GM23338 (cell line): ENCODE results near the gene RAMAC. TPM values are rescaled to one million over a fixed set of nuclear protein-coding genes. Genes with fewer than 3 reads are reported as not detected.

ENCODE experiments used
- ATAC-seq: fragments of 200-7000 bp; cut with Tn5 transposase; 3 replicates; pipeline ENCODE4 v1.9.1; 2020
- DNase-seq: peaks from one replicate; pipeline ENCODE4 v3.0.0-alpha.2; 2015; ENCODE audit warnings: low spot score
- H2AFZ ChIP-seq: fragments of 200-600 bp; sonication (generic); 2 replicates; pipeline ENCODE4 v1.8.0; 2016; ENCODE audit warnings: antibody characterized with exemption, mild to moderate bottlenecking, moderate library complexity
- H3F3A ChIP-seq: fragments of 200-600 bp; sonication (generic); replicated peaks from 2 replicates; pipeline ENCODE4 v1.8.0; 2017; ENCODE audit warnings: antibody characterized with exemption, mixed run types, low read depth
- H3K27ac ChIP-seq: fragments of 200-600 bp; sonication (generic); 2 replicates; pipeline ENCODE4 v1.6.1; 2016; ENCODE audit warnings: low read depth
- H3K27me3 ChIP-seq: fragments of 200-600 bp; sonication (generic); 2 replicates; pipeline ENCODE4 v1.8.0; 2016; ENCODE audit warnings: mild to moderate bottlenecking, mixed run types, moderate library complexity; ENCODE audit not compliant: insufficient read depth
- H3K36me3 ChIP-seq: fragments of 200-600 bp; sonication (generic); 2 replicates; pipeline ENCODE4 v1.8.0; 2016; ENCODE audit warnings: mild to moderate bottlenecking; ENCODE audit not compliant: insufficient read depth
- H3K4me1 ChIP-seq: fragments of 200-600 bp; sonication (generic); 2 replicates; pipeline ENCODE4 v1.8.0; 2016; ENCODE audit warnings: mild to moderate bottlenecking, moderate library complexity; ENCODE audit not compliant: insufficient read depth
- H3K4me2 ChIP-seq: fragments of 200-600 bp; sonication (generic); 2 replicates; pipeline ENCODE4 v1.7.1; 2017; ENCODE audit warnings: mixed run types
- H3K4me3 ChIP-seq: fragments of 200-600 bp; sonication (generic); 2 replicates; pipeline ENCODE4 v1.6.1; 2016; ENCODE audit warnings: mixed run types
- H3K79me2 ChIP-seq: fragments of 200-600 bp; sonication (generic); replicated peaks from 2 replicates; pipeline ENCODE4 v1.8.0; 2017; ENCODE audit warnings: mild to moderate bottlenecking; ENCODE audit not compliant: insufficient read depth
- H3K9me2 ChIP-seq: fragments of 200-600 bp; sonication (generic); 2 replicates; pipeline ENCODE4 v1.8.0; 2017; ENCODE audit not compliant: insufficient read depth
- H4K20me1 ChIP-seq: fragments of 200-600 bp; sonication (generic); replicated peaks from 2 replicates; pipeline ENCODE4 v1.8.0; 2017; ENCODE audit warnings: mild to moderate bottlenecking; ENCODE audit not compliant: insufficient read depth
- H3K27ac Mint-ChIP-seq: 2 replicates; pipeline ENCODE4 v1.8.0; 2020; ENCODE audit warnings: inconsistent platforms, mild to moderate bottlenecking, moderate library complexity, mixed read lengths
- H3K27me3 Mint-ChIP-seq: 3 replicates; pipeline ENCODE4 v1.8.0; 2022; ENCODE audit warnings: low read depth, mild to moderate bottlenecking, moderate library complexity, mixed read lengths, inconsistent platforms; ENCODE audit not compliant: insufficient read depth, poor library complexity
- H3K36me3 Mint-ChIP-seq: 3 replicates; pipeline ENCODE4 v1.8.0; 2021; ENCODE audit warnings: low read depth, mild to moderate bottlenecking, inconsistent platforms, moderate library complexity, mixed read lengths
- H3K4me1 Mint-ChIP-seq: 3 replicates; pipeline ENCODE4 v1.8.0; 2020; ENCODE audit warnings: mild to moderate bottlenecking, inconsistent platforms, mixed read lengths
- H3K4me3 Mint-ChIP-seq: 3 replicates; pipeline ENCODE4 v1.8.0; 2021; ENCODE audit warnings: moderate library complexity, mild to moderate bottlenecking, inconsistent platforms, mixed read lengths
- H3K9me3 Mint-ChIP-seq: 3 replicates; pipeline ENCODE4 v1.8.0; 2020; ENCODE audit warnings: moderate library complexity, mild to moderate bottlenecking, inconsistent platforms, mixed read lengths
- CTCF ChIP-seq, 2 experiments: fragments of 200-600 bp in 1 of 2; sonication (generic) in 1 of 2; conservative IDR thresholded peaks; 2 replicates each; pipeline versions ENCODE4 v1.5.1 to v1.6.1; 2016 to 2017; ENCODE audit warnings: antibody characterized with exemption in 2 of 2, low read depth in 2 of 2, mild to moderate bottlenecking in 2 of 2, moderate library complexity in 1 of 2
- EZH2 ChIP-seq: fragments of 200-600 bp; sonication (generic); IDR thresholded peaks from one replicate; pipeline ENCODE4 v1.8.0; 2017; ENCODE audit warnings: antibody characterized with exemption, mild to moderate bottlenecking, low read depth; ENCODE audit not compliant: unreplicated experiment
- JUNB ChIP-seq: IDR thresholded peaks from one replicate; pipeline ENCODE4 v1.6.1; 2016; ENCODE audit warnings: antibody characterized with exemption; ENCODE audit not compliant: unreplicated experiment
- NANOG ChIP-seq: IDR thresholded peaks from 2 replicates; pipeline ENCODE4 v1.6.1; 2016; ENCODE audit warnings: antibody characterized with exemption, borderline replicate concordance
- POLR2AphosphoS5 ChIP-seq: IDR thresholded peaks from 2 replicates; pipeline ENCODE4 v1.6.1; 2016; ENCODE audit warnings: antibody characterized with exemption, low read depth
- REST ChIP-seq: IDR thresholded peaks from one replicate; pipeline ENCODE4 v1.6.1; 2018; ENCODE audit warnings: antibody characterized with exemption; ENCODE audit not compliant: unreplicated experiment
- STAT1 ChIP-seq: IDR thresholded peaks from one replicate; pipeline ENCODE4 v1.6.1; 2016; ENCODE audit warnings: antibody characterized with exemption; ENCODE audit not compliant: unreplicated experiment
- ZNF114 ChIP-seq: fragments of 250-450 bp; sonication (Bioruptor Pico); IDR thresholded peaks from 2 replicates; pipeline ENCODE4 v1.5.0; 2020; ENCODE audit warnings: mild to moderate bottlenecking, moderate library complexity
- ZNF331 ChIP-seq: fragments of 250-450 bp; sonication (Bioruptor Pico); IDR thresholded peaks from 2 replicates; pipeline ENCODE4 v1.5.0; 2020; ENCODE audit warnings: low read depth, mild to moderate bottlenecking, moderate library complexity
- polyA plus RNA-seq: library from polyadenylated mRNA; unstranded; fragments of >200 nt; fragmentation: Nextera tagmentation; extraction: Ambion mirVana; gene quantifications from 2 replicates; pipeline ENCODE4 v1.2.1, GENCODE V29; 2016
- total RNA-seq: library from RNA; depleted of rRNA; stranded (reverse); fragments of >200 nt; shearing (Covaris generic); gene quantifications from 2 replicates; pipeline ENCODE4 v1.2.3, GENCODE V29; 2014
- TF ChIP-seq, protein P1 (sequence below): IDR thresholded peaks from 2 replicates; pipeline ENCODE4 v1.6.1; 2016; ENCODE audit warnings: antibody characterized with exemption

RAMAC gene
- total and polyA plus RNA-seq, 2 experiments from 2014 or later, result 27.4 to 58.6 TPM

GRCh38 chr15:82980981-82981380 is 5.0 kb upstream of the RAMAC start:
- H3K4me2 ChIP-seq, result no peak overlapping the region
- H3K9me2 ChIP-seq, result peaks cover 8% of the 10 kb centered on the region
- Mint-ChIP-seq H3K27me3 (peaks cover 8% of the 10 kb centered on the region), H3K36me3 (peaks cover 6% of the 10 kb centered on the region; the same call in 1 of the 3 replicates), H3K27ac (no peak overlapping the region), H3K4me1 (peaks cover 7% of the 10 kb centered on the region; the same call in 2 of the 3 replicates), H3K4me3 (no peak overlapping the region), H3K9me3 (peaks cover 9% of the 10 kb centered on the region; the same call in 1 of the 3 replicates)
- no peaks in the 10 kb centered on the region; the same call in 1 of the 2 replicates for H3K36me3 ChIP-seq
- 0 out of 2 replicates have a peak, but pooled peaks cover 3% of the 10 kb centered on the region for H4K20me1 ChIP-seq
- DNase-seq (no peak), ATAC-seq (no peak)
- H3F3A ChIP-seq, result no peaks in the 10 kb centered on the region
- no peak overlapping the region for H2AFZ ChIP-seq
- H3K27me3 ChIP-seq, result peaks cover 11% of the 10 kb centered on the region
- no peak overlapping the region for H3K27ac ChIP-seq
- no peak overlapping the region for H3K4me3 ChIP-seq
- no peak for TF ChIP-seq REST
- H3K79me2 ChIP-seq, result no peaks in the 10 kb centered on the region
- H3K4me1 ChIP-seq, result no peaks in the 10 kb centered on the region

- Histone ChIP-seq H3K4me2 (peak overlapping the region; percentile 98), H3K79me2 (peaks cover 21% of the 10 kb centered on the region), H3K4me1 (0 out of 2 replicates have a peak, but pooled peaks cover 7% of the 10 kb centered on the region), H3K27me3 (peaks cover 11% of the 10 kb centered on the region), H3K4me3 (peak overlapping the region; percentile 94), H4K20me1 (0 out of 2 replicates have a peak, but pooled peaks cover 11% of the 10 kb centered on the region), H3K27ac (no peak overlapping the region), H2AFZ (peak overlapping the region; percentile 94), H3F3A (no peaks in the 10 kb centered on the region), H3K9me2 (peaks cover 8% of the 10 kb centered on the region), H3K36me3 (peaks cover 10% of the 10 kb centered on the region)
- peak; percentile 49 for ATAC-seq
- Mint-ChIP-seq H3K4me1 (peaks cover 15% of the 10 kb centered on the region), H3K27ac (no peak overlapping the region), H3K27me3 (peaks cover 14% of the 10 kb centered on the region), H3K4me3 (peak overlapping the region; percentile 99), H3K9me3 (peaks cover 9% of the 10 kb centered on the region; the same call in 1 of the 3 replicates), H3K36me3 (peaks cover 36% of the 10 kb centered on the region)
- DNase-seq, result no peak
- TF ChIP-seq REST (no peak), ZNF114 (CRISPR knock-in tag) (no peak), EZH2 (no peak), NANOG (no peak), ZNF331 (CRISPR knock-in tag) (no peak), JUNB (no peak), STAT1 (no peak), POLR2AphosphoS5 (no peak), CTCF (conservative IDR thresholded peaks at IDR 0.05; ENCODE audit: low read depth in 2 of 2) (no peak)
- TF ChIP-seq, protein P1, sequence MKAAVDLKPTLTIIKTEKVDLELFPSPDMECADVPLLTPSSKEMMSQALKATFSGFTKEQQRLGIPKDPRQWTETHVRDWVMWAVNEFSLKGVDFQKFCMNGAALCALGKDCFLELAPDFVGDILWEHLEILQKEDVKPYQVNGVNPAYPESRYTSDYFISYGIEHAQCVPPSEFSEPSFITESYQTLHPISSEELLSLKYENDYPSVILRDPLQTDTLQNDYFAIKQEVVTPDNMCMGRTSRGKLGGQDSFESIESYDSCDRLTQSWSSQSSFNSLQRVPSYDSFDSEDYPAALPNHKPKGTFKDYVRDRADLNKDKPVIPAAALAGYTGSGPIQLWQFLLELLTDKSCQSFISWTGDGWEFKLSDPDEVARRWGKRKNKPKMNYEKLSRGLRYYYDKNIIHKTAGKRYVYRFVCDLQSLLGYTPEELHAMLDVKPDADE, result no peak
These were observed 401 bp downstream of the RAMAC start for GRCh38 chr15:82986442-82986780.
